K562 (cell line): Measurements from ENCODE around the gene HHIPL1. TPM values are rescaled to one million over a fixed set of nuclear protein-coding genes. Genes with fewer than 3 reads are reported as not detected.

Source experiments
- ATAC-seq: fragments of 200-7000 bp; cut with Tn5 transposase; 3 replicates; pipeline ENCODE4 v1.9.1; 2020; ENCODE audit warnings: moderate library complexity
- BruUV-seq: library from RNA; stranded (reverse); fragments of 400-500 nt; replicated peaks from 2 replicates; lab custom pipeline; 2021; lab: Mats Ljungman, UMichigan
- CTCF ChIA-PET: fragments of 300-600 bp; formaldehyde crosslinking; extraction: SDS; loops from one replicate; lab custom pipeline; 2021; ENCODE audit warnings: low intra/inter-chr PET ratio; lab: Yijun Ruan, JAX
- POLR2A ChIA-PET: fragments of 300-600, 350-650 bp; sonication (Branson Sonifier 250); formaldehyde crosslinking; extraction: SDS; loops from one replicate; lab custom pipeline; 2021; ENCODE audit warnings: antibody characterized with exemption, inconsistent platforms; lab: Yijun Ruan, JAX
- DNase-seq, 4 experiments: peaks; one replicate each; pipeline versions ENCODE4 v3.0.0 to v3.0.0-alpha.2; 2011 to 2018; ENCODE audit warnings: low spot score in 3 of 4, mixed read lengths in 3 of 4; ENCODE audit errors: extremely low read depth in 1 of 4
- FAIRE-seq: peaks from 2 replicates; lab custom pipeline; 2011; peaks lifted over from hg19 to GRCh38; lab: Jason Lieb, UNC
- H2AFZ ChIP-seq: 2 replicates; pipeline ENCODE4 v1.6.0; 2011; ENCODE audit warnings: low read depth, low read length, control low read depth, inconsistent platforms
- H3K27ac ChIP-seq: fragments of 200-600 bp; 3 replicates; pipeline ENCODE4 v1.8.0; 2011; ENCODE audit warnings: low read depth, mild to moderate bottlenecking, control low read depth, inconsistent platforms, low read length, moderate library complexity, mixed read lengths; ENCODE audit errors: extremely low read depth
- H3K27me3 ChIP-seq, 2 experiments: fragments of 300-600 bp in 1 of 2; 2 replicates in 1 of 2; 3 replicates in 1 of 2; pipeline versions ENCODE4 v1.6.0 to v1.8.0; 2011; ENCODE audit warnings: inconsistent platforms in 2 of 2, low read length in 2 of 2, mild to moderate bottlenecking in 1 of 2, mixed read lengths in 1 of 2, moderate library complexity in 1 of 2; ENCODE audit not compliant: control insufficient read depth in 2 of 2, insufficient read depth in 2 of 2
- H3K36me3 ChIP-seq: fragments of 300-600 bp; 3 replicates; pipeline ENCODE4 v1.8.0; 2011; ENCODE audit warnings: mild to moderate bottlenecking, low read length, inconsistent platforms; ENCODE audit not compliant: control insufficient read depth, insufficient read depth
- H3K4me1 ChIP-seq, 2 experiments: fragments of 200-600 bp in 1 of 2; replicated peaks in 1 of 2; 2 replicates in 1 of 2; 3 replicates in 1 of 2; pipeline versions ENCODE4 v1.5.1 to v1.8.0; 2011; ENCODE audit warnings: inconsistent platforms in 2 of 2, low read length in 2 of 2, mild to moderate bottlenecking in 1 of 2, mixed read lengths in 1 of 2, moderate library complexity in 1 of 2; ENCODE audit not compliant: control insufficient read depth in 2 of 2, insufficient read depth in 2 of 2
- H3K4me2 ChIP-seq: 2 replicates; pipeline ENCODE4 v1.6.1; 2011; ENCODE audit warnings: low read length, control low read depth, inconsistent platforms, mixed read lengths; ENCODE audit not compliant: insufficient read depth
- H3K4me3 ChIP-seq: fragments of 200-600 bp; sonication (generic), shearing (Covaris generic); 2 replicates; pipeline ENCODE4 v1.5.1; 2016; ENCODE audit warnings: control low read depth, inconsistent platforms
- H3K79me2 ChIP-seq: fragments of 200-600 bp; 3 replicates; pipeline ENCODE4 v1.8.0; 2011; ENCODE audit warnings: low read length, inconsistent platforms; ENCODE audit not compliant: control insufficient read depth, insufficient read depth
- H3K9ac ChIP-seq, 2 experiments: 2 replicates each; pipeline versions ENCODE4 v1.6.0 to v1.6.1; 2011; ENCODE audit warnings: low read depth in 2 of 2, low read length in 2 of 2, control low read depth in 1 of 2, inconsistent platforms in 1 of 2, mild to moderate bottlenecking in 1 of 2, mixed read lengths in 1 of 2; ENCODE audit not compliant: insufficient read depth in 1 of 2
- H3K9me1 ChIP-seq: one replicate; pipeline ENCODE4 v1.6.0; 2011; ENCODE audit warnings: inconsistent platforms, mild to moderate bottlenecking, low read length, moderate library complexity; ENCODE audit not compliant: control insufficient read depth, insufficient read depth
- H3K9me3 ChIP-seq: replicated peaks from 2 replicates; pipeline ENCODE4 v1.5.1; 2011; ENCODE audit warnings: low read depth, low read length, inconsistent platforms; ENCODE audit not compliant: control insufficient read depth, insufficient read depth
- H4K20me1 ChIP-seq: replicated peaks from 2 replicates; pipeline ENCODE4 v1.6.1; 2011; ENCODE audit warnings: low read length, inconsistent platforms, mixed read lengths; ENCODE audit not compliant: control insufficient read depth, insufficient read depth
- WGBS: fragments of 100-300 bp; shearing (Covaris generic); methylation state at CpG from one replicate; pipeline ENCODE4 v1.1.6; 2016; ENCODE audit warnings: low coverage, mixed read lengths; ENCODE audit not compliant: insufficient coverage; ENCODE audit errors: missing lambda C conversion rate; 5-methylcytosine and 5-hydroxymethylcytosine counted together
- in situ Hi-C: fragments of 300-500 bp; cut with MboI; formaldehyde crosslinking; loops from 4 replicates; pipeline ENCODE4 v1.15.0; 2018; ENCODE audit warnings: inconsistent platforms, mixed read lengths
- intact Hi-C: fragments of 100-400 bp; cut with micrococcal nuclease; formaldehyde crosslinking; loops from 2 replicates; pipeline ENCODE4 v1.14.2; 2022
- polyA plus RNA-seq, 8 experiments: library from polyadenylated mRNA; depleted of rRNA in 4 of 8; stranded (reverse) in 5 of 8; unstranded in 3 of 8; fragments of >200 nt; fragmentation: Nextera tagmentation in 2 of 8; fragmentation: Illumina TruSeq in 1 of 8; extraction: Ambion mirVana in 2 of 8; extraction: Trizol in 1 of 8; gene quantifications; 2 replicates each; pipeline versions ENCODE4 v1.2.1 to v1.2.3, GENCODE V29; 2011 to 2014; ENCODE audit warnings: inconsistent platforms in 1 of 8, missing spikeins in 1 of 8
- total RNA-seq, 7 experiments: library from RNA; depleted of rRNA in 6 of 7; stranded (reverse); fragments of >200 nt in 6 of 7; fragmentation: Illumina TruSeq in 2 of 7; extraction: Trizol in 2 of 7; gene quantifications; 2 replicates each; pipeline versions ENCODE4 v1.2.1 to v1.2.3, GENCODE V29; 2011 to 2021; ENCODE audit warnings: low replicate concordance in 1 of 7
- TF ChIP-seq, protein P1 (sequence below): IDR thresholded peaks from 2 replicates; pipeline ENCODE4 v1.6.1; 2016; ENCODE audit warnings: missing genetic modification characterization, missing compliant biosample characterization
- TF ChIP-seq, protein P2 (sequence below): IDR thresholded peaks from 3 replicates; pipeline ENCODE4 v1.6.1; 2011; ENCODE audit warnings: borderline replicate concordance, mild to moderate bottlenecking, moderate library complexity; ENCODE audit not compliant: insufficient read length; ENCODE audit errors: extremely low read depth

Gene HHIPL1
- total and polyA plus RNA-seq, 9 of the 15 experiments (the other 6 are each of a cell fraction or from before 2014, with no cell fraction given): not detected

DNA sequence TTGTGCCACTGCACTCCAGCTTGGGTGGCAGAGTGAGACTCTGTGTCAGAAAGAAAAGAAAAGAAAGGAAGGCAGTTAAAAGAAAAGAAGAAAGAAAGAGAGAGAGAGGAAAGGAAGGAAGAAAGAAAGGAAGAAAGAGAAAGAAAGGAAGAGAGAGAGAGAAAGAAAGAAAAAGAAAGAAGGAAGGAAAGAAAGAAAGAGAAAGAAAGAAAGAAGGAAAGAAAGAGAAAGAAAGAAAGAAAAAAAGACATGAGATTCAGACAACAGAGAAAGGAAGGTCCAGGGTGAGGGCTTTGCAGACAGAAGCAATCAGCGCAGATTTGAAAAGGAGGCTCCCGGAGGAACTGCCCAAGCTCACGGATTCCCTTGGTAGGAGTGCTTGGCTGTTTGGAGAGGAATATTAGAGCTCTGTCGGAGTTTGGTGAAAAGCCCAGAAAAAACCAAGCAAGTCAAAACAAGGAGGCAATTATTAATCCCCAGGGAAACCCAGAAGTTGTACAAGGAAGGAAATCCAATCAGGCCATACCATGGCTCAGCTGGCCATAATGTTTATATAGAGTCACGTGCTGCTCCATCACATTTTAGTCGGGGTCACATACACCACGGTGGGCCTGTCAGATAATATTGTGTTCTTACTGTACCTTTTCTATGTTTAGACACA lies 29.3 kb upstream of the HHIPL1 start:
- Histone ChIP-seq H3K9ac (no peak overlapping the region), H3K36me3 (no peaks in the 10 kb centered on the region), H3K27me3 (peaks cover 3 to 20% of the 10 kb centered on the region in 2 experiments; a peak in 2 of 5 replicates), H4K20me1 (0 out of 2 replicates have a peak, but pooled peaks cover 2% of the 10 kb centered on the region), H2AFZ (no peak overlapping the region), H3K4me1 (peaks cover 0 to 3% of the 10 kb centered on the region in 2 experiments; a peak in 1 of 5 replicates), H3K4me2 (no peak overlapping the region), H3K9me1 (no peaks in the 10 kb centered on the region), H3K79me2 (no peaks in the 10 kb centered on the region), H3K4me3 (no peak overlapping the region), H3K27ac (no peak overlapping the region), H3K9me3 (no peaks in the 10 kb centered on the region)
- TF ChIP-seq, protein P1, sequence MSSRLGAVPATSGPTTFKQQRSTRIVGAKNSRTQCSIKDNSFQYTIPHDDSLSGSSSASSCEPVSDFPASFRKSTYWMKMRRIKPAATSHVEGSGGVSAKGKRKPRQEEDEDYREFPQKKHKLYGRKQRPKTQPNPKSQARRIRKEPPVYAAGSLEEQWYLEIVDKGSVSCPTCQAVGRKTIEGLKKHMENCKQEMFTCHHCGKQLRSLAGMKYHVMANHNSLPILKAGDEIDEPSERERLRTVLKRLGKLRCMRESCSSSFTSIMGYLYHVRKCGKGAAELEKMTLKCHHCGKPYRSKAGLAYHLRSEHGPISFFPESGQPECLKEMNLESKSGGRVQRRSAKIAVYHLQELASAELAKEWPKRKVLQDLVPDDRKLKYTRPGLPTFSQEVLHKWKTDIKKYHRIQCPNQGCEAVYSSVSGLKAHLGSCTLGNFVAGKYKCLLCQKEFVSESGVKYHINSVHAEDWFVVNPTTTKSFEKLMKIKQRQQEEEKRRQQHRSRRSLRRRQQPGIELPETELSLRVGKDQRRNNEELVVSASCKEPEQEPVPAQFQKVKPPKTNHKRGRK: peak; percentile 74
- TF ChIP-seq, protein P2, sequence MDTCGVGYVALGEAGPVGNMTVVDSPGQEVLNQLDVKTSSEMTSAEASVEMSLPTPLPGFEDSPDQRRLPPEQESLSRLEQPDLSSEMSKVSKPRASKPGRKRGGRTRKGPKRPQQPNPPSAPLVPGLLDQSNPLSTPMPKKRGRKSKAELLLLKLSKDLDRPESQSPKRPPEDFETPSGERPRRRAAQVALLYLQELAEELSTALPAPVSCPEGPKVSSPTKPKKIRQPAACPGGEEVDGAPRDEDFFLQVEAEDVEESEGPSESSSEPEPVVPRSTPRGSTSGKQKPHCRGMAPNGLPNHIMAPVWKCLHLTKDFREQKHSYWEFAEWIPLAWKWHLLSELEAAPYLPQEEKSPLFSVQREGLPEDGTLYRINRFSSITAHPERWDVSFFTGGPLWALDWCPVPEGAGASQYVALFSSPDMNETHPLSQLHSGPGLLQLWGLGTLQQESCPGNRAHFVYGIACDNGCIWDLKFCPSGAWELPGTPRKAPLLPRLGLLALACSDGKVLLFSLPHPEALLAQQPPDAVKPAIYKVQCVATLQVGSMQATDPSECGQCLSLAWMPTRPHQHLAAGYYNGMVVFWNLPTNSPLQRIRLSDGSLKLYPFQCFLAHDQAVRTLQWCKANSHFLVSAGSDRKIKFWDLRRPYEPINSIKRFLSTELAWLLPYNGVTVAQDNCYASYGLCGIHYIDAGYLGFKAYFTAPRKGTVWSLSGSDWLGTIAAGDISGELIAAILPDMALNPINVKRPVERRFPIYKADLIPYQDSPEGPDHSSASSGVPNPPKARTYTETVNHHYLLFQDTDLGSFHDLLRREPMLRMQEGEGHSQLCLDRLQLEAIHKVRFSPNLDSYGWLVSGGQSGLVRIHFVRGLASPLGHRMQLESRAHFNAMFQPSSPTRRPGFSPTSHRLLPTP: no peak
- ChIA-PET POLR2A (interaction anchor here (0.5 to 0.8 kb wide), 2 partner anchors 199 to 264 kb away, joined by 3 read pairs; no protein-coding TSS in a partner anchor), CTCF (no interaction called here)
- in situ Hi-C loops: no loop called here
- BruUV-seq: no TSS peak
- 9% methylated on average over 6 of the region's 7 CpGs for WGBS
- no peak for ATAC-seq
- DNase-seq: no peak
- intact Hi-C loops: no loop called here
- no peak for FAIRE-seq
